NCI-H82 (cell line): ENCODE measurements around the gene SERPINF2.
"Not testable (repeated sequence)": the region's sequence is repeated elsewhere in the genome, so short reads cannot be mapped to it uniquely, and the experiment has no call there.

ENCODE experiments used
- DNase-seq: peaks from one replicate; lab custom pipeline; 2025; lab: John Stamatoyannopoulos, UW

Gene SERPINF2

DNA sequence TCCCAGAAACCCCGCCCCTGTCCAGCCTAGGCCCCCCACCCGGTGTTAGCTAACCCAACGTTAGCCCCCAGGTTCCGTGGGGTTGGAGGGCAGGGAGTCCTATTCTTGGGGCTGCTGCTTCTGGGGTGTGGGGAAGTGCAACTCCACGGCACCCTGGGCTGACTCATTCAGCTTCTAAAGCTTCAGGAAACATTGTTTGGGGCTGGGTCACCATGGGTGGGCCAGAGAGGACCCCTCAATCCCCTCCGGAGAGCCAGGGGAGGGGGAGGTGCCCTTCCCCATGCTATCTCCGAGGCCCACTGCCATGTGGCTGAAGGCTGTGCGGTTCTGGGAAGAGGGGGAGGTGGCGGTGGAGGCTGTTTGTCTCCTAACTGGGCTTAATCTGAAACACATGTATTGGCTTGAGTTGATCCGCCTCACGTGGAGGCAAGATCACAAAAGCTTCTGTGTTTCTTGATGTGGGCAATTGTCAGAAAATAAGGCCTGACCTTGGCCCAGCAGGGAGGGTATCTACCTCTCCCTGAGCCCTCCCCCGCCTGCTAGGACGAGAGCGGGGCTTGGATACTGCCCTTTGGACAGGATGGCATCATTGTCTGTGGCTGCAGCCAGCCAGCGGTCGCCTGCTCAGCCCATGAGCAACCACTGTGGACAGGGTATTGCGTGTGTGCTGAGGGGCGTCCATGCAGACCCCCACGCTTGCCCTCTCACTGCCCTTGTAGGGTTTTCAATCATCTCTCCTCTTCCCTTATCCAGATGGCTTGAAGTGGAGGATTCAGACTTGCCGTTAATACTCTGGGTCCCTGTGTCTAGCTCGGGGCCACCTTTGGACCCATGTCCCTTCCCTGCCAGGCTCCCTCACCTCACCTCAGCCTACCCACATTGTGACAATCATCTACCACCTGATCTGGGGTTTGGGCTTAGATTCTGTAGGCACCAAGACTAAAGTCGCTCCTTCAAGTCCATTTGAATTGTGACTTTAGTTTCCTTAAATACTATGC, 20.5 kb downstream of the SERPINF2 start:
- DNase-seq = peak; percentile 95

DNA sequence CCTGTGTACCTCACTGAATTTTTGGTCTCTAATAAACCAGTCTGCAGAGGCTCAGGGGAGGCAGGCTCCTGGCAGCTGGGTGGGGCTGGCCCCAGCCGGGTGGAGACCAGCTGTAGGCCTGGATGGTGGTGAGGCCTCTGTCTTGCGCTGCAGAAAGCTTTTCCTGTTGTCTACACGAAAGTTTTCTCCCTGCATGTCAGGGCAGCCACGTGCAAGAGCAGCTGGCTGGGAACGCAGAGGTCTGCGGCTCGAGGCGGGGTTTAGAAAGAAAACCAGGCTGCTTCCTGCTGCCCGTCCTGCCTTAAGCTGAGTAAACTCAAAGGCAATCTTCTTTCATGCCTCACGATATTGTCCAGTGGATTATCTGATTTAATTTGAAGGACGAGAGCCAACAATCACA, 21.6 kb downstream of the SERPINF2 start:
- DNase-seq = peak; percentile 84

DNA sequence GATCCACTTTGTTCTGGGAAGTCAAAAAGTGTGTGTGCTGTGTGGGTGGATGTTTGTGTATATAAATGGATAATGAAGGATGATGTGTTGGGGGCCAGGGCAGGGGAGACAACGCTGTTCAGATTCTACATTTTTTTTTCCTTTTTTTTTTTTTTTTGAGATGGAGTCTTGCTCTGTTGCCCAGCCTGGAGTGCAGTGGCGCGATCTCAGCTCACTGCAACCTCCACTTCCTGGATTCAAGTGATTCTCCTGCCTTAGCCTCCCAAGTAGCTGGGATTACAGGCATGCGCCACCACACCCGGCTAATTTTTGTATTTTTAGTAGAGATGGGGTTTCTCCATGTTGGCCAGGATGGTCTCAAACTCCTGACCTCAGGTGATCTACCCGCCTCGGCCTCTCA, 22.0 kb downstream of the SERPINF2 start:
- not testable (repeated sequence) for DNase-seq

DNA sequence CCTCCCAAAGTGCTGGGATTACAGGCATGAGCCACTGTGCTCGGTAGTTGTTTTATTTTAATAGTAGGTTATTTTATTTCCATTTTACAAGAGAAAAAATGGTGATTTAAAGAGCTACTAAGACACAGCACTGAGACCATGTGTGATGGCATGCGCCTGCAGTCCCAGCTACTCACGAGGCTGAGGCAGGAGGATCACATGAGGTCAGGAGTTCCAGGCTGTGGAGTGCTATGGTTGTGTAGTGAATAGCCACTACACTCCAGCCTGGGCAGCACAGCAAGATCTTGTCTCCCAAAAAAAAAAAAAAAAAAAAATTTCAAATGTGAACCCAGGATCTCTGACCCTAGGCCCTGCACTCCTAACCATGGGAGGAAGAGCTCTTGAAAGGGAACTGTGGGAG, 22.9 kb downstream of the SERPINF2 start:
- DNase-seq = no peak

DNA sequence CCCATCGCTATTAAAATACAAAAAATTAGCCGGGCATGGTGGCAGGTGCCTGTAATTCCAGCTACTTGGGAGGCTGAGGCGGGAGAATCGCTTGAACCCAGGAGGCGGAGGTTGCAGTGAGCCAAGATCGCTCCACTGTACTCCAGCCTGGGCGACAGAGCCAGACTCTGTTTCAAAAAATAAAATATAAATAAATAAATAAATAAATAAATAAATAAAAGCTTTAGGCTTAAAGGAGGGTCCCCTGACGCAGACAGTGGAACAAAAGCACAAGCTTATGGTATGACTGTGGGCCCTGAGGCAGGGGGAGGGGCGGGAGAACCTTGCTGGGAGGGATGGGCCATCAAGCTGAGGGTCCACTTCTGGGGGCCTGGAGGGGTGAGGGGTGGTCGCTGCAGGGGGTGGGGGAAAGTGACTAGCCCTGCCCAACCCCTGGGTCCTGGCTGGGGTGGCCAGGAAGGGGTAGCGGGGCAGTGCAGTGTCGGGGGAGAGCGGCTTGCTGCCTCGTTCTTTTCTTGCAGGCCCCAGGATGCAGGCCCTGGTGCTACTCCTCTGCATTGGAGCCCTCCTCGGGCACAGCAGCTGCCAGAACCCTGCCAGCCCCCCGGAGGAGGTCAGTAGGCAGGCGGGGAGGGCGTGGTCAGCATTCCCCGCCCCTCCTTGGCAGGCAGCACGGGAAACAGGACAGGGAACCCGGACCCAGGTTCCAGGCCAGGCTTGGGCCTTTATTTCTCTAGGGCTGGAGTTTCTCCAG, 23.9 kb downstream of the SERPINF2 start:
- DNase-seq = no peak

DNA sequence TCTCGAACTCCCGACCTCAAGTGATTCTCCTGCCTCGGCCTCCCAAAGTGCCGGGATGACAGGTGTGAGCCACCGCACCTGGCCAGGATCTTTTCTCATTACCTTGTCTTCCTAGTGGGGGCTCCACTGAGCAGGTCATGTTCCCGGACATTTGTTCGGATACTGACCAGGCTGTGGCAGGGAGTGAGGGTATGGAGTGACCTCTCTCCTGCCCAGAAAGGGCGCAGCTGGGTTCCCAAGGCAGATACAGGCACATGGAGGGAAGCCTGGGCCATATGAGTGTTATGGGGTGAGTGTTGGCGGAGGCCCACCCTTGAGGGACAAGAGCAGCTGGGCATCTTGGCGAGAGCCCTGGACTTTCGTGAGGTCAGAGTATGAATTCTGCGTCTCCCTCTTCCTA, 24.7 kb downstream of the SERPINF2 start:
- no peak for DNase-seq

DNA sequence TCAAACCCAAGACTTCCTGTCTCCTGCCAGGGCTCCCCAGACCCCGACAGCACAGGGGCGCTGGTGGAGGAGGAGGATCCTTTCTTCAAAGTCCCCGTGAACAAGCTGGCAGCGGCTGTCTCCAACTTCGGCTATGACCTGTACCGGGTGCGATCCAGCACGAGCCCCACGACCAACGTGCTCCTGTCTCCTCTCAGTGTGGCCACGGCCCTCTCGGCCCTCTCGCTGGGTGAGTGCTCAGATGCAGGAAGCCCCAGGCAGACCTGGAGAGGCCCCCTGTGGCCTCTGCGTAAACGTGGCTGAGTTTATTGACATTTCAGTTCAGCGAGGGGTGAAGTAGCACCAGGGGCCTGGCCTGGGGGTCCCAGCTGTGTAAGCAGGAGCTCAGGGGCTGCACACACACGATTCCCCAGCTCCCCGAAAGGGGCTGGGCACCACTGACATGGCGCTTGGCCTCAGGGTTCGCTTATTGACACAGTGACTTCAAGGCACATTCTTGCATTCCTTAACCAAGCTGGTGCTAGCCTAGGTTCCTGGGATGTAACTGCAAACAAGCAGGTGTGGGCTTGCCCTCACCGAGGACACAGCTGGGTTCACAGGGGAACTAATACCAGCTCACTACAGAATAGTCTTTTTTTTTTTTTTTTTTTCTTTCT, 27.3 kb downstream of the SERPINF2 start:
- no peak for DNase-seq

DNA sequence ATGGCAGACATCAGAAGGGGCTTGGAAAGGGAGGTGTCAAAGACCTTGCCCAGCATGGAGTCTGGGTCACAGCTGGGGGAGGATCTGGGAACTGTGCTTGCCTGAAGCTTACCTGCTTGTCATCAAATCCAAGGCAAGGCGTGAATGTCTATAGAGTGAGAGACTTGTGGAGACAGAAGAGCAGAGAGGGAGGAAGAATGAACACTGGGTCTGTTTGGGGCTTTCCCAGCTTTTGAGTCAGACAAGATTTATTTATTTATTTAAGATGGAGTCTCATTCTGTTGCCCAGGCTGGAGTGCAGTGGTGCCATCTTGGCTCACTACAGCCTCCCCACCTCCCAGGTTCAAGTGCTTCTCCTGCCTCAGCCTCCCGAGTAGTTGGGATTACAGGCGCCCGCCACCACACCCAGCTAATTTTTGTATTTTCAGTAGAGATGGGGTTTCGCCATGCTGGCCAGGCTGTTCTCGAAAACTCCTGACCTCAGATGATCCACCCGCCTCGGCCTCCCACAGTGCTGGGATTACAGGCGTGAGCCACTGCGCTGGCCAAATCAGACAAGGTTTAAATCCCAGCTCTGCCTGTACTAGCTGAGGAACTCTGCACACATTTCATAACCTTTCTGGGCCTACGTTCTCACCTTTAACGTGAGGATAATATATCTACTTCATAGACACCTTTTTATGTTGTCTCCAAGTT, 30.5 kb downstream of the SERPINF2 start:
- DNase-seq = not testable (repeated sequence)

DNA sequence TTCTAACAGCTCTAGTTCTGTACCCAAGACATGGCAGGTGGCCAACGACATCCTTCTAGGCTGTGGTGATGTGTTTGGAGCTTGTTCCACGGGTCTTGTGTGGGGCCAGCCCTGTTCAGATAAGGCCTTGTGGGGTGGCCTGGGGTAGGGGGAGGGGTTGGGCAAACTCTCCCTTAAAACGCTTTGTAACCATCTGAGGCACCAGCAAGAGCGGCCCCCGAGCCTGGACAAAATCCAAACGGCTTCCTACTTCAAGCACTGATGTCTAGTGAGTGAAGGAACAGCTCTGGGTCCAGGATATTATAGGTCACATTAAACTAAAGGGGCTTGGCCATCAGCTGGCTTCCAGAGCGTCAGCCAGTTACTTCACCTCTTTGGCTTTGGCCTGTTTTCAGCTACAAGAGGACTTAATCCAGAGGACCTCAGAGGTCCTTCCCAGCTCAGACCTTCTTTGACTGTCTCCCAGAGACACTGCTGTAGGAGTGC, 31.1 kb downstream of the SERPINF2 start:
- DNase-seq = no peak

DNA sequence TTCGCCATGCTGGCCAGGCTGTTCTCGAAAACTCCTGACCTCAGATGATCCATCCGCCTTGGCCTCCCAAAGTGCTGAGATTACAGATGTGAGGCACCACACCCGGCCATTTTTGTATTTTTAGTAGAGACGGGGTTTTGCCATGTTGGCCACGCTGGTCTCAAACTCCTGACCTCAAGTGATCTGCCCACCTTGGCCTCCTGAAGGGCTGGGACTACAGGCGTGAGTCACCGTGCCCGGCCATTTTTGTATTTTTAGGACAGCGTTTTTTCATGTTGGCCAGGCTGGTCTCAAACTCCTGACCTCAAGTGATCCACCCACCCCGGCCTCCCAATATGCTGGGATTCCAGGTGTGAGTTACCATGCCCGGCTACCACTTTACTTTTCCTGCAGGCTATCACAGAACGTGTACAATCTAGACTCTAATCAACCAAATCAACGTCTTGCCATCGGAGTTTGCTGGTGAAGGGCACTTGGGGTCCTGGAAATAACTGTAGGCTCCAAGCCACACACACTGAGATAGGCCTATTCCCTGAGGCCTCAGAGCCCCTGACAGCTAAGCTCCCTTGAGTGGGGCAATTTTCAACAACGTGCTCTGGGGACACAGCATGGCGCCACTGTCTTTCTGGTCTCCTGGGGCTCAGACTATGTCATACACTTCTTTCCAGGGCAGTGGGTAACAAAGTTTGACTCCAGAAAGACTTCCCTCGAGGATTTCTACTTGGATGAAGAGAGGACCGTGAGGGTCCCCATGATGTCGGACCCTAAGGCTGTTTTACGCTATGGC, 31.9 kb downstream of the SERPINF2 start:
- no peak for DNase-seq

DNA sequence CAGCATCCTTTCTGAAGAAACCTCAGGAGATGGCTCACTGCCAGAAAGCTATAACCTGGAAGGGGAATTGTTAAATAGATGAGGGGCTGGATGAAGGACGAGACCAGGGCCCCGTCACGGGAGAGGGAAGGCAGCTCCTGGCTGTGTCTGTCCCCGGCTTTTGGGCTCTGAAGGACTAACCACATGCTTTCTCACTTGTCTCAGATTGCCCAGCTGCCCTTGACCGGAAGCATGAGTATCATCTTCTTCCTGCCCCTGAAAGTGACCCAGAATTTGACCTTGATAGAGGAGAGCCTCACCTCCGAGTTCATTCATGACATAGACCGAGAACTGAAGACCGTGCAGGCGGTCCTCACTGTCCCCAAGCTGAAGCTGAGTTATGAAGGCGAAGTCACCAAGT, 33.7 kb downstream of the SERPINF2 start:
- no peak for DNase-seq

DNA sequence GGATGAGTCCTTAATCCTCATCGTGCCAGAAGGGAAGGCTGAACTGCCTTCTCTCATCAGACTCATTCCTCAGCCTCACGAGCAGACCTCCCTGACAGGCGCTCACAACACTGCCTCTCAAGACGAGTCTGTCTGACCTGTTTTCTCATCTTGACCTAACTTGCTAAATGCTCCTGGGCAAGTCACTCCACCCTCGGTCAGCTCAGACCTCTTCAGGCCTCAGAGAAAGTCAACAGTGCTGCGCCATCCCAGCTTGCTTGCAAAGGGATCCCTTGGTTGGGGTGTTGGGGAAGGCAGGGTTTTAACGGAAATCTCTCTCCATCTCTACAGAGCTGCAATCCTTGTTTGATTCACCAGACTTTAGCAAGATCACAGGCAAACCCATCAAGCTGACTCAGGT, 34.2 kb downstream of the SERPINF2 start:
- no peak for DNase-seq

DNA sequence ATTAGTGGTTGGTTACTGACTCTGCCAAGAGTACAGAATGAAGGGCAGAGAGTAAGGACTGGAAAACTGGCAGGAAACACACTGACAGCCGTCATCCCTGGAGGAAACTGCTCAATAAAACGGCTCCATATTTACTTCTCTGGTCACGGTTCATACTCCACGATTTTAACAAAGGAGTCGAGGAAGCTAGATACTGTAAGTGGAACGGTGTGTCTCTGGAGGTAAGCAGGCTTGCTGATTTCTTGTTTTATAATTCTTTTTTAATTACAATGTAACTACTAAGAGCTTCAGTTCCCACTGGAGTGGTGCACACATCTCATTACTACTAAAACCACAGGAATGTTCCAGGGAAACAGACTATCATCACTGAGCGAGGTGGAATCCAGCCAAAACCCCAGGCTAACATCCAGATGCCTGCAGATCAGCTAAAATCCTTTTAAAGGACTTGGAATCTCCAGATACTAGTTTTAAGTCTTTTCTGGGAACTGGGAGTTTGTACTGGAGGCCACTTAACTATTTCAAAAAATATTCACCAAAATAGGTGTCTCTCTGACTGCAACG, 37.0 kb downstream of the SERPINF2 start:
- peak; percentile 39 for DNase-seq

DNA sequence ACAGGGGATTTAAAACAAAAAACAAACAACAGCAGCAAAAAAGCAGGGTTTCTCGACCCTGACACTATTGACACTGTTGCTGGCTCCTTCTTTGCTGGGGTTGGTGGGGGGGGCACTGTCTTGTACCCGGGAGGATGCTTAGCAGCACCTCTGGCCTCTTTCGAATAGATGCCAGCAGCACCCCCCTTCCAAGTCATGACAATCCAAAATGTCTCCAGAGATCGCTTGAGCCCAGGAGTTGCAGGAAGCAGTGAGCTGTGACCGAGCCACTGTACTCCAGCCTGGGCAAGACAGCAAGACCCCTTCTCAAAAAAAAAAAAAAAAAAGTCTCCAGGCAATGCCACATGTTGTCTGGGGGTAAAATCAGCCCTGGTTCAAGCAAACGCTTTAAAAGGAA, 39.5 kb downstream of the SERPINF2 start:
- no peak for DNase-seq

DNA sequence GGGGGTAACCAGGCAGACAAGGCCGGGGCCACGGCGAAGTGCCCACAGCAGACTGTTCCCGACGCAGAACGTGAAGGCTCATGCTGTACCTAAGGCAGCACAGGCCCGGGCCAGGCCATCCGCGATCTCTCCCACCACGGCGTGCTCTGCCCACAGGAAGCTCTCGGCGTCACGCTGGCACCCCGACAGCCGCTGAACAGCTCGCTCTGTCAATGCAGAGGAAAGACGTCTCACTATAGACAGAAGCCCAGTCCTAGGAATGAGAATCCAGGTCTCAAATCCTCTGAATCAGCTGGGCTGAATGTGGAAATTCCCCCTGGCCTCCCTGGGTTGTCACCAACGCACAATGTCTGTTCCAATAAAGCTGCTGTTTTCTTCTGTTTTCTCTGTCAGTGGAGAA, 40.6 kb downstream of the SERPINF2 start:
- DNase-seq = no peak

DNA sequence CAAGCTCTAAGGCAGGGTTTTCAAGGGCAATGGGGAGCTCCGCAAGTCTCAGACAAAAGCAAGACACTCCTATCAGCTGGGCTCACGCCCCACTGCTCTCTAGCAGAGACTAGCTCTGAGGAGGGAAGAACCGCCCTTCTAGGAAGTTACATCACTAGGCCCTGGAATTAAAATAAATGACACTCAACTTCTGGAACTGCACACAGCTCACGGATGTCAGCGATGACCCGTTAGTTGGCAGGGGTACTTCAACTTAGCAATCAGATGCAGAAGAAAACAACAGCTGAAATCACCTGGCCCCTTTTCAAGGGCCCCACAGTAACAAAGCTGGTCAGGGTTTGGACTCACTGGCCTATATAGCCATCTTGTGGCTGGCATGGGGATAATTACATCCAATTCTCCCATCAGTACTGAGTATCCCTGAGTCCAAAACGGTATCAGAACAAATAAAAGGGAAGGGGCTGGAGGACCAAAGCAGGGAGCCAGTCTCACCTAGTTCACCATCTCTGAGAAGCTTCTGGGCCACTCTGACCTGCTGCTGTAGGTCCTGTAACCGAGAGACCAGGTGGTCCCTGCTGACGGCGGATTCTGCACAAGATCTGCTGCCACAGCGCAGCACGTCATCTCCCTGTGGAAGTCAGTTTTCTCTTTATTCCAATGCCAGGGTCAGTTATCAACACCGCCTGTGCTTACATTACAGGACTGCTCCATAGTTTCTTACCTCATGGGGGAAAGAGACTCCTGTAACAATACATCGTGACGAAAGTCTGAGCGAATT, 41.4 kb downstream of the SERPINF2 start:
- DNase-seq = peak; percentile 72

DNA sequence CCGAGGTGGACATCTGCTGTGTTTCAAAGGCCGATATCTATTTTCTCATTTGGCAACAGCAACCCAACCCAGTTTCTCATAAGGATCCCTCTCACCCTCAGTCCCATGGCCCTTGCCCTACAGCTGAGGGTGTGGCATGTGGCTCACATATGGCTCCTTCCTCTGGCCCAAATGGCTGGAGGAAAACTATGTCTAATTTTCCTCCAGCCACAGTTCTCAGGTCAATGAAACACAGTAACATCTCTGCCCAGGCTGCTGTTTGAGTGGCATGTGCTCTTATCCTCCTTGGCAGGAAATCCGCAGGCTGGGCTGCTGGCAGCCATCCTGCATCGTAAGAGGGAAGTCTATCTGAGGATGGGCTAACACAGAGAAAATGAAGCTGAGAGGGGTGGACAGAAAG, 43.3 kb downstream of the SERPINF2 start:
- no peak for DNase-seq

DNA sequence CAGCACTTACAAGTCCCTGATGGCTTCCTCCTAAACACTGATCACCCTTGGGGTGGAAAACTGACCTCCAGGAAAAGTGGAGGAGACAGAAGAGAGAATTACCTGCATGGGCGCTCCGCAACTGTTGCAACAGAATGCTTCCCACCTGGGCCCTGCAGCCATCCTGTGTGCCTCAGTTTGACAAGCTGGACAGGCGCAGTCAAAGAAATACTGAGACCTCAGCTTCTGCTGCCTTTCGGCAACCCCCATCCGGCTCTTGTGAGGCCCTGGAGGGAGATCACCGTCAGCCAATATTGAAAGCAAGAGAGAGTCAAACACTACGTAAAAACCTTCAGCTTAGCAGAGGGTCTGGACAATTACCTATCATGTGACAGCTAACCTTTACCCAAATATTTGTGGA, 44.0 kb downstream of the SERPINF2 start:
- DNase-seq = no peak

DNA sequence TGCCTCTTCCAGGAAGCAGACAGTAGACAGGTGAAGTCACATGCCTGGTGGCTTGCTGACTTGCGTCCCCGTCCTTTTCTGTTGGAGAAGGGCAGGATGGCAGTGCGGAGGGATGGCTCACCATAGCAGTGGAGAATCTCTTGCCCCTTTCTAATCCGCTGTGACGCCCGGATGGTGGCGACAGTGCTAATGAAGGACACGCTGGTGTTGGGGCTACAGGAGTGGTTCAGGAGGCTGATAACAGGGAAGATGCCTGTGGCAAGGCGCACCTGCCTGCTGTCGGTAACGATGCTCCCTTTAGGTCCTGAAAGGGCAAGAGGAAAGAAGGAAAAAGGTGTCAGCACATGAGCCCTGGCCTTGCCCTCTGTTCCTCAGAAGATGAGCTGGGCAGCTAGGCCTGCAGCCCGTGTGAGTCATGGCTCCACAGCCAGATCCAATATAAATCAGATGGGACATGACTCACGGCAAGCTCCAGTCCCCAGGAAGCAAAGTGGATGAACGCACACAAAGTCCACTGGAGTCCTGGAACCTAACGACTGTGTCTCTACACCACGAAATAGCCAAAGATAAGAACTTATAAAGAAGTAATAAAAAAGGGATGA, 44.7 kb downstream of the SERPINF2 start:
- no peak for DNase-seq
